Endodermal cell (in vitro differentiated cells): ENCODE data around the gene CDH23. TPM values are rescaled to one million over a fixed set of nuclear protein-coding genes. Genes with fewer than 3 reads are reported as not detected.

Experiments
- DNase-seq: peaks from one replicate; pipeline ENCODE4 v3.0.0-alpha.2; 2017
- H3K27ac ChIP-seq: 2 replicates; pipeline ENCODE4 v1.5.1; 2013; ENCODE audit warnings: mild to moderate bottlenecking, low read depth, low read length, moderate library complexity
- H3K27me3 ChIP-seq: 2 replicates; pipeline ENCODE4 v1.6.1; 2013; ENCODE audit warnings: mild to moderate bottlenecking, low read length, moderate library complexity; ENCODE audit not compliant: insufficient read depth, control insufficient read depth, poor library complexity, severe bottlenecking
- H3K36me3 ChIP-seq: 2 replicates; pipeline ENCODE4 v1.7.0; 2013; ENCODE audit warnings: mild to moderate bottlenecking, low read length, moderate library complexity; ENCODE audit not compliant: control insufficient read depth, insufficient read depth
- H3K4me1 ChIP-seq: one replicate; pipeline ENCODE4 v1.7.0; 2013; ENCODE audit warnings: low read length; ENCODE audit not compliant: control insufficient read depth, insufficient read depth
- H3K4me3 ChIP-seq: 2 replicates; pipeline ENCODE4 v1.5.1; 2013; ENCODE audit warnings: mild to moderate bottlenecking, low read length, moderate library complexity
- H3K9ac ChIP-seq: 2 replicates; pipeline ENCODE4 v1.6.1; 2013; ENCODE audit warnings: mild to moderate bottlenecking, low read length, moderate library complexity; ENCODE audit not compliant: poor library complexity, severe bottlenecking; ENCODE audit errors: extremely low read depth
- H3K9me3 ChIP-seq: 2 replicates; pipeline ENCODE4 v1.6.1; 2013; ENCODE audit warnings: mild to moderate bottlenecking, low read length, moderate library complexity; ENCODE audit not compliant: control insufficient read depth
- H3K27ac Mint-ChIP-seq: 2 replicates; pipeline ENCODE4 v1.8.0; 2020; ENCODE audit warnings: mixed read lengths
- H3K27me3 Mint-ChIP-seq: 2 replicates; pipeline ENCODE4 v1.8.0; 2021; ENCODE audit warnings: mild to moderate bottlenecking, mixed read lengths; ENCODE audit not compliant: insufficient read depth
- H3K36me3 Mint-ChIP-seq: 2 replicates; pipeline ENCODE4 v1.8.0; 2020; ENCODE audit warnings: low read depth, mixed read lengths
- H3K4me1 Mint-ChIP-seq: 2 replicates; pipeline ENCODE4 v1.8.0; 2020; ENCODE audit warnings: mixed read lengths
- H3K4me3 Mint-ChIP-seq: 2 replicates; pipeline ENCODE4 v1.8.0; 2020; ENCODE audit warnings: mild to moderate bottlenecking, moderate library complexity, mixed read lengths
- H3K9me3 Mint-ChIP-seq: 2 replicates; pipeline ENCODE4 v1.8.0; 2020; ENCODE audit warnings: mild to moderate bottlenecking, mixed read lengths
- CTCF ChIP-seq: fragments of 200-600 bp; sonication (generic); conservative IDR thresholded peaks from 2 replicates; pipeline ENCODE4 v1.5.0; 2021; ENCODE audit warnings: antibody characterized with exemption, mild to moderate bottlenecking
- WGBS, 2 experiments: methylation state at CpG; one replicate each; pipeline versions ENCODE4 v1.1.5 to v1.1.7; 2013; ENCODE audit warnings: missing lambda C conversion rate in 2 of 2, mixed read lengths in 1 of 2; ENCODE audit not compliant: insufficient coverage in 1 of 2, insufficient read length in 1 of 2; 5-methylcytosine and 5-hydroxymethylcytosine counted together
- total RNA-seq, 2 donors: library from RNA; stranded (reverse); fragmentation: NEBNext Ultra II Directional in 1 of 2; extraction: Animal tissue kit (Norgen Biotek cat#: 25700) in 1 of 2; gene quantifications; 2 replicates in 1 of 2; 3 replicates in 1 of 2; pipeline ENCODE4 v1.2.1, GENCODE V29; 2021

The CDH23 gene
- total RNA-seq, 2 donors from 2014 or later, result 2.1 to 4.2 TPM

- Histone ChIP-seq H3K27ac (no peak overlapping the region), H3K9me3 (no peaks in the 10 kb centered on the region), H3K36me3 (no peaks in the 10 kb centered on the region), H3K4me3 (no peak overlapping the region), H3K4me1 (no peaks in the 10 kb centered on the region), H3K27me3 (peaks cover 27% of the 10 kb centered on the region), H3K9ac (no peak overlapping the region)
- 91 to 100% methylated on average over 2 to 4 of the region's 5 CpGs for WGBS, 2 experiments
- no peak for DNase-seq
- H3K27ac Mint-ChIP-seq, result no peak overlapping the region
- no peak overlapping the region for H3K4me3 Mint-ChIP-seq
- H3K27me3 Mint-ChIP-seq, result peaks cover 51% of the 10 kb centered on the region
- no peaks in the 10 kb centered on the region for H3K9me3 Mint-ChIP-seq
- peaks cover 3% of the 10 kb centered on the region for H3K4me1 Mint-ChIP-seq
- no peak for TF ChIP-seq CTCF
- no peaks in the 10 kb centered on the region for H3K36me3 Mint-ChIP-seq
Measured at GRCh38 chr10:71769279-71769823, 372.6 kb downstream of the CDH23 start.

GRCh38 chr10:71770255-71770654 lies 373.5 kb downstream of the CDH23 start:
- Histone ChIP-seq H3K36me3 (no peaks in the 10 kb centered on the region), H3K9me3 (no peaks in the 10 kb centered on the region), H3K4me3 (no peak overlapping the region), H3K4me1 (no peaks in the 10 kb centered on the region), H3K27ac (no peak overlapping the region), H3K9ac (no peak overlapping the region), H3K27me3 (peaks cover 27% of the 10 kb centered on the region)
- no peaks in the 10 kb centered on the region for H3K9me3 Mint-ChIP-seq
- DNase-seq, result no peak
- no peaks in the 10 kb centered on the region for H3K36me3 Mint-ChIP-seq
- no peak for TF ChIP-seq CTCF
- H3K4me3 Mint-ChIP-seq, result no peak overlapping the region
- H3K27ac Mint-ChIP-seq, result no peak overlapping the region
- peaks cover 3% of the 10 kb centered on the region for H3K4me1 Mint-ChIP-seq
- 90 to 91% methylated on average over 3 of the region's 3 CpGs for WGBS, 2 experiments
- peaks cover 46% of the 10 kb centered on the region for H3K27me3 Mint-ChIP-seq

GRCh38 chr10:71770789-71771188 lies 374.1 kb downstream of the CDH23 start:
- Histone ChIP-seq H3K4me1 (no peaks in the 10 kb centered on the region), H3K9ac (no peak overlapping the region), H3K27me3 (peaks cover 27% of the 10 kb centered on the region), H3K27ac (no peak overlapping the region), H3K36me3 (no peaks in the 10 kb centered on the region), H3K9me3 (no peaks in the 10 kb centered on the region), H3K4me3 (no peak overlapping the region)
- H3K36me3 Mint-ChIP-seq, result no peaks in the 10 kb centered on the region
- WGBS, 2 experiments, result 89 to 92% methylated on average over 2 to 3 of the region's 3 CpGs
- no peak for TF ChIP-seq CTCF
- H3K4me3 Mint-ChIP-seq, result no peak overlapping the region
- no peaks in the 10 kb centered on the region for H3K9me3 Mint-ChIP-seq
- peaks cover 40% of the 10 kb centered on the region for H3K27me3 Mint-ChIP-seq
- H3K27ac Mint-ChIP-seq, result no peak overlapping the region
- peaks cover 3% of the 10 kb centered on the region for H3K4me1 Mint-ChIP-seq
- DNase-seq, result no peak
